Measurements from ENCODE around the gene TP73. TPM values are rescaled to one million over a fixed set of nuclear protein-coding genes. Genes with fewer than 3 reads are reported as not detected.

Gene TP73
- total and polyA plus RNA-seq, 2 experiments from 2014 or later = not detected

DNA sequence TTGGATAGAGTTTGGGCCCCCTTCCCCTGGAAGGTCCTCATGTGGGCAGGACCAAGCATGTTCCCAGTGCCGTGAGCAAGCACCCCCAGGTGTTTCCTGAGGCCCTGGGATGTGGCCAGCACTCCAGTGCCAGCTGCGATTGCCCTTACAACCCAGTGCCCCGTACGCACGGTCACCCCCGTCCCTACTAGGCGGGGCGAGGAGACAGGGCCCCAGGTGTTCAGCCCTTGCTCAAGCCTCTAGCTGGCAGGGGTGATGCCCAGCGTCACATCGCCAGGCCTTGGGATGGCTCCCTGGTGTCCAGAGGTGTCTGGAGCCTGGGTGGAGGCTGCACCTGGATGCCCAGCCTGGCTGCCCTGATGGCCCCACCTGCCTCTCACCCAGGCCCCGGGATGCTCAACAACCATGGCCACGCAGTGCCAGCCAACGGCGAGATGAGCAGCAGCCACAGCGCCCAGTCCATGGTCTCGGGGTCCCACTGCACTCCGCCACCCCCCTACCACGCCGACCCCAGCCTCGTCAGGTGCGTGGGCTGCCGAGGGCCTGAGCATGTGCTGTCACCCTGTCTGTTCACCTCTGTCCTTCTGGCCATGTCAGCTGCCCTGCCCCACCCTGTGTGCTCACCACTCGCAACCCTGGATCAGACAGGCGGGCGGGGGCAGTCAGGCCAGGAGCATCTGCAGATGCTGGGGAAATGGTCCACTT is 78.4 kb downstream of the TP73 start:
- no peak for DNase-seq
- no peaks in the 10 kb centered on the region for H3K9me3 ChIP-seq (ENCODE audit: low read depth)
- WGBS, 2 experiments (ENCODE audit: low coverage in 1 of 2, low lambda C conversion rate in 2 of 2, missing lambda C conversion rate in 2 of 2) = 69 to 71% methylated on average over 22 to 25 of the region's 25 CpGs
- H3F3A ChIP-seq (ENCODE audit: insufficient read depth) = no peaks in the 10 kb centered on the region
- H3K9me2 ChIP-seq (ENCODE audit: insufficient read depth) = no peaks in the 10 kb centered on the region
- no peak overlapping the region for H2AFZ ChIP-seq
- H3K9ac ChIP-seq = no peak overlapping the region
- TF ChIP-seq EZH2phosphoT487 (IDR thresholded peaks at IDR 0.05; ENCODE audit: insufficient read depth, low read depth) = no peak
- no peak for TF ChIP-seq EZH2 (IDR thresholded peaks at IDR 0.05; ENCODE audit: insufficient read depth, poor library complexity, severe bottlenecking)
- H4K20me1 ChIP-seq (ENCODE audit: insufficient read depth) = no peaks in the 10 kb centered on the region
- H3K4me1 ChIP-seq (ENCODE audit: insufficient read depth) = peaks cover 7% of the 10 kb centered on the region; the same call in 1 of the 2 replicates
- no peaks in the 10 kb centered on the region; the same call in 1 of the 2 replicates for H3K27me3 ChIP-seq (replicated peaks; ENCODE audit: insufficient read depth)
- no peak overlapping the region for H3K4me2 ChIP-seq (ENCODE audit: unreplicated experiment)
- H3K36me3 ChIP-seq (ENCODE audit: low read depth) = no peaks in the 10 kb centered on the region
- no peak overlapping the region for H3K4me3 ChIP-seq
- in situ Hi-C loops (cut with MboI) = no loop called here
- H3K27ac ChIP-seq = no peak overlapping the region
- no peaks in the 10 kb centered on the region for H3K79me2 ChIP-seq (ENCODE audit: insufficient read depth)

DNA sequence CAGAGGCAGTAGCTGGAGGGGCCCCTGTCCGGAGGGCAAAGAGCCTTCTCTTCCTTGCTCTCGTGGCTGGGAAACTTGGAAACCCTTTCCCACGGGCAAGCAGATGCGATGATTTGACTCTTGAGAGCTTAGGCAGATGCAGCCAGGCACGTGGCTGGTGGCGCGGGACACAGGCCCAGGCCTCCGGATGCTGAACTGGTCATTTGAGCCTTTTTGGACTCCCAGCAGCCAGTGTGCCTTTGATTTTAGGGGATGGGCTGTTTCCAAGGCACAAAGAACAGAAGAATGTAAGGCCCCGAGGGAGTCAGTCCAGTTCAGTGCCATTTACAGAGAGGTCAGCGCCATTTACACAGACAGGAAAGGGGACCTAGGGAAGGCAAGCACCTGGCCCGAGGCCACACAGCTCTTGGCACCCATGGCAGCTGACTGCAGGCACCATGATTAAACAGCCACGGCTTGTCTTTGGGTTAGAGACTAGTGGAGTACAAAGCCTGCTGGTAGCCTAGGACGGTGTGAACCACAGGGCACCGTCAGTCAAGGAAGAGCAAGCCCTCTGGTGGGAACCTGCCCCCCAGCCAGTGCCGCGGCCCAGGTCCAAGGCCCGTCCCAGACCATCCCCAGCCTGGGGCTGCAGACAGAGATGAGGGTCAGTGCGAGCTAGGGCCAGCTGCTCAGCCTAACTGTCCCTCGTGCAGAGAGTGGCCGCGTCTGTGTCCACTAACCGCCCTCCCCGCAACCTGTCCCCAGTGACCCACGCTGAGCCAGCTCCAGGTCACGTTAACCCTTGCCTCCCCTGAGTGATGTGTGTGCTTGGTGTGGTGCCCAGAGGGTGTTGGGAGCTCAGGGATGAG is 79.5 kb downstream of the TP73 start:
- 41 to 42% methylated on average over 25 of the region's 25 CpGs for WGBS, 2 experiments (ENCODE audit: low coverage in 1 of 2, low lambda C conversion rate in 2 of 2, missing lambda C conversion rate in 2 of 2)

DNA sequence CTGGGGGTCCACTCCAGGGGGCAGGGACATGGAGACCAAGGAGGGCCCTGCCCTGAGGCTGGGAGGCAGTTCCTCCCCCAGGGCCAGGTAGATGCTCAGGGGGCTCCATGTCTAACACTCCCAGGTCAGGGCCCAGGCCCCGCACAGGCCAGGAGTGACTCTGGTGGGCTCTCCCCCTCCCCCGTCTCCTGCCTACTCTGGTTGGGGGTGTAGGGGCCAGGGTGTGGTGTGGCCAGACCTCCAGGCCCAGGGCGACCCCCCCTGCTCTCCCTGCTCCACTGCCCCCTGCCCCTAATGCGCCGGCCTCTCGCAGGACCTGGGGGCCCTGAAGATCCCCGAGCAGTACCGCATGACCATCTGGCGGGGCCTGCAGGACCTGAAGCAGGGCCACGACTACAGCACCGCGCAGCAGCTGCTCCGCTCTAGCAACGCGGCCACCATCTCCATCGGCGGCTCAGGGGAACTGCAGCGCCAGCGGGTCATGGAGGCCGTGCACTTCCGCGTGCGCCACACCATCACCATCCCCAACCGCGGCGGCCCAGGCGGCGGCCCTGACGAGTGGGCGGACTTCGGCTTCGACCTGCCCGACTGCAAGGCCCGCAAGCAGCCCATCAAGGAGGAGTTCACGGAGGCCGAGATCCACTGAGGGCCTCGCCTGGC is 80.2 kb downstream of the TP73 start:
- Histone ChIP-seq H3K27me3 (replicated peaks; ENCODE audit: insufficient read depth) (no peaks in the 10 kb centered on the region), H4K20me1 (ENCODE audit: insufficient read depth) (no peaks in the 10 kb centered on the region), H3K4me3 (no peak overlapping the region), H3K9me3 (ENCODE audit: low read depth) (no peaks in the 10 kb centered on the region), H3K79me2 (ENCODE audit: insufficient read depth) (no peaks in the 10 kb centered on the region), H3K27ac (no peak overlapping the region), H3K36me3 (ENCODE audit: low read depth) (no peaks in the 10 kb centered on the region), H3K9ac (peak overlapping the region; percentile 32), H2AFZ (peak overlapping the region; percentile 69), H3K9me2 (ENCODE audit: insufficient read depth) (no peaks in the 10 kb centered on the region), H3F3A (ENCODE audit: insufficient read depth) (no peaks in the 10 kb centered on the region), H3K4me1 (ENCODE audit: insufficient read depth) (peaks cover 7% of the 10 kb centered on the region; the same call in 1 of the 2 replicates), H3K4me2 (ENCODE audit: unreplicated experiment) (peak overlapping the region; percentile 12)
- WGBS, 2 experiments (ENCODE audit: low coverage in 1 of 2, low lambda C conversion rate in 2 of 2, missing lambda C conversion rate in 2 of 2) = 15 to 19% methylated on average over 32 to 33 of the region's 37 CpGs
- in situ Hi-C loops (cut with MboI) = no loop called here
- peak; percentile 53 for DNase-seq
- no peak for TF ChIP-seq EZH2phosphoT487 (IDR thresholded peaks at IDR 0.05; ENCODE audit: insufficient read depth, low read depth)
- TF ChIP-seq EZH2 (IDR thresholded peaks at IDR 0.05; ENCODE audit: insufficient read depth, poor library complexity, severe bottlenecking) = no peak

More for the DNA sequence above, 79.5 kb downstream of the TP73 start:
- Histone ChIP-seq H3K4me2 (ENCODE audit: unreplicated experiment) (no peak overlapping the region), H3K4me1 (ENCODE audit: insufficient read depth) (peaks cover 7% of the 10 kb centered on the region; the same call in 1 of the 2 replicates), H3K36me3 (ENCODE audit: low read depth) (no peaks in the 10 kb centered on the region), H4K20me1 (ENCODE audit: insufficient read depth) (no peaks in the 10 kb centered on the region), H3K79me2 (ENCODE audit: insufficient read depth) (no peaks in the 10 kb centered on the region), H3F3A (ENCODE audit: insufficient read depth) (no peaks in the 10 kb centered on the region), H3K9me2 (ENCODE audit: insufficient read depth) (no peaks in the 10 kb centered on the region), H3K9ac (no peak overlapping the region), H3K4me3 (no peak overlapping the region), H3K27ac (no peak overlapping the region), H2AFZ (no peak overlapping the region), H3K27me3 (replicated peaks; ENCODE audit: insufficient read depth) (no peaks in the 10 kb centered on the region; the same call in 1 of the 2 replicates), H3K9me3 (ENCODE audit: low read depth) (no peaks in the 10 kb centered on the region)
- in situ Hi-C loops (cut with MboI) = no loop called here
- peak; percentile 22 for DNase-seq
- TF ChIP-seq EZH2 (IDR thresholded peaks at IDR 0.05; ENCODE audit: insufficient read depth, poor library complexity, severe bottlenecking) (no peak), EZH2phosphoT487 (IDR thresholded peaks at IDR 0.05; ENCODE audit: insufficient read depth, low read depth) (no peak)

All from GM23248 (cell line).